Measurements from ENCODE around the gene E2F4.

E2F4 gene

GRCh38 chr16:67157892-67158635, 33.9 kb upstream of the E2F4 start:
- no peak for DNase-seq (ENCODE audit: low read depth)

DNA sequence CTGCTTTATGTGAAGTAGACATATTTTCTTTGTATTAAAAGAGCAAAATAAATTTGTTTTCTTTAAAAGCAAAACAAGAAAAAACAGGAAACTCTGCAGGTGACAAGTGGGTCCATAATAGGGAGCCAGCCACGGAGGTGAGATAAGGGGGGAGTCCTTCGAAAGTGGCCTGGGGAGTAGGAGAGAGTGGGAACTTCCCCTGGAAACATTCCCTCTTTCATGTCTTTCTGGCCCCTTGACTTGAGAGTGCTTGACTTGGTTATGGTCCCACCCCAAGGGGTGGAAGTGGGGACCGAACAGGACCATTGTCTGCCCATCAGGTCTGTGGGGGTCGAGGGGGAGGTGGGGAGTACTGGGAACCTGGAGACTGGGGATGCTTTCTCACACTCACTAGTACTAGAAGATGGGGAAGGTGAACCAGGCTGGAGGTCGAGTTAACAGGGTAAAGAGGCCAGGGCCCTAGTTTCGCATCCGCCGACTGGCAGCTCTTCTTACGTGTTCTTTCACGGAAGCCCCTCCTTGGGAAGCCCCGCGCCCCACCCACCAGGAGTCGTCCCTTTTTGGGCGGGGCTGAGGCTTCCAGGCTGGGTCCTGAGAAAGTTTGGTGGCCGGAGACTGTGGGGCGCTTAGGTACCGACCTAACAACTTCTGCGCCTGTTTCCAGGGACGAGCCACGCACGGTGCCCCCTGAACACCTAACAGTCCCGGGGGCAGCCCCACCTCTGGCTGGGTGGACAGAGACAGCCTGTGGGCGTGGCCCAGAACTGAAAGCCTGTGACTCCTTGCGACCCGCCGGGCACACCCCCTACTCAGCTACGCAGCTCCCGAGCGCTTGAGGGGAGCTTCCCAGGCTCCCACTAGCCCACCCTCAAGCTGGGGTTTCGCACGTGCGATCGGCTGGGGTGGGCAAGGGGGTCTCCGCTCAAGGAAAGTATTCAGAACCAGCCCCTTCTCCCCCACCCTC, 33.0 kb upstream of the E2F4 start:
- peak; percentile 51 for DNase-seq (ENCODE audit: low read depth)

GRCh38 chr16:67161595-67162058, 30.3 kb upstream of the E2F4 start:
- no peak for DNase-seq (ENCODE audit: low read depth)

GRCh38 chr16:67162506-67163163, 29.3 kb upstream of the E2F4 start:
- DNase-seq (ENCODE audit: low read depth): no peak

GRCh38 chr16:67163164-67163998, 28.6 kb upstream of the E2F4 start:
- DNase-seq (ENCODE audit: low read depth): no peak

DNA sequence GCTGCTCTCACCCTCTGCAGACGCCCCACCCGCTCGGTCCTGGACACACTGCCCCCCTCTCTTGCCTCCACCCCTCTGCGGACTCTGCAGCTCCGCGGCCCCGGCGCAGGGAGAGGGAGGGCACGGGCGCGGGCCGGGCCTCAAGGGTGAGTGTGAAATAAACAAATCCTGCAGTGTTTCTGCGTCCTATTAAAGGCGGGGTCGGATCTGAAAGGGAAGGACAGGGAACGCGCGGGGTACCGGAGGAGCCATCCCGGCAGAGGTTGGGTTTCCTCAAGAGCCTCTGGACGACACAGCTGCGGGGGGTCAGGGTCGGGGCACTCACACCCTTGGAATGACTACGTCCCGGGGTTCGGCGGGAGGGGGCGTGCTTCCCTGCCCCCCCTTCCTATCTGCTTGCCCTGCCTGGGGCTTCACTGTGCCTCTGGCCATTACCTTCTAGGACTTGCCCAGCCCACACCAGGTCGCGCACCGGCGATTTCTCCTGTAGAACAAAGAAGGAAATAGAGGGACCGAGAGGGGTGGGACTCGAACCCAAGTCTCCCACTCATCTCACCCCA, 27.9 kb upstream of the E2F4 start:
- no peak for DNase-seq (ENCODE audit: low read depth)

GRCh38 chr16:67164599-67165061, 27.3 kb upstream of the E2F4 start, which contains the start of gene HSF4:
TSS of gene HSF4 (plus strand) at chr16:67164745. CDS start at chr16:67164812, 67 bp downstream.
- no peak for DNase-seq (ENCODE audit: low read depth)

- DNase-seq (ENCODE audit: low read depth): no peak
Observed at GRCh38 chr16:67165121-67166078, 26.6 kb upstream of the E2F4 start.

DNA sequence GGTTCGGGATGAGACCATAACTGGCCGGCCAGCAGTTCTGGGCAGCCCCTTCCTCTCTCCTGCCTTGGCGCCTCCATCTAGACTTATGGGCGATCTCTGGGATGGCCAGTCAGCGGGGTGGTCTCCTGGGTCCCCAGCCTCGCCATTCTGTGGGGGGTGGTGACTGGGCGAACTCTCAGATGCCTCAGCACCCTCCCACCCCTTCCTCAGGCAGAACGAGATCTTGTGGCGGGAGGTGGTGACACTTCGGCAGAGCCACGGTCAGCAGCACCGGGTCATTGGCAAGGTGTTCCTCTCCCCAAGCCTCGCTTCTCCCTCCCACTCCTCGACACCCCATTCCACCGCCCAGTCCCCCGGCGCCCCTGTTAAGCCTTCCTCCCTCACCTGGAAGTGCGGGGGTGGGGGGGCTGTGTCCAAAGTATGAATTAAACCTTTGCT, 25.8 kb upstream of the E2F4 start:
- no peak for DNase-seq (ENCODE audit: low read depth)

GRCh38 chr16:67166598-67167168, 25.3 kb upstream of the E2F4 start:
- DNase-seq (ENCODE audit: low read depth): no peak

DNA sequence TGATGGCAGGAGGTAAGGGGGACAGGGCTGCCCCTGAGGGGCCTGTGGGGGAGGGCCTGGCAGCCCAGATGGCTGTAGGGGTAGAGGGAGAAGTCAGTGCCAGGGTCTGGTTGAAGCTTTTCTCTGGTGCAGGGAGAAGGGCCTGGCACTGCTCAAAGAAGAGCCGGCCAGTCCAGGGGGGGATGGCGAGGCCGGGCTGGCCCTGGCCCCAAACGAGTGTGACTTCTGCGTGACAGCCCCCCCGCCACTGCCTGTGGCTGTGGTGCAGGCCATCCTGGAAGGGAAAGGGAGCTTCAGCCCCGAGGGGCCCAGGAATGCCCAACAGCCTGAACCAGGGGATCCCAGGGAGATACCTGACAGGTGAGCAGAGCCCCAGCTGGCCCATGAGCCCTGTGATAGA, 24.4 kb upstream of the E2F4 start:
- no peak for DNase-seq (ENCODE audit: low read depth)

GRCh38 chr16:67169011-67169451, 22.9 kb upstream of the E2F4 start:
- no peak for DNase-seq (ENCODE audit: low read depth)

DNA sequence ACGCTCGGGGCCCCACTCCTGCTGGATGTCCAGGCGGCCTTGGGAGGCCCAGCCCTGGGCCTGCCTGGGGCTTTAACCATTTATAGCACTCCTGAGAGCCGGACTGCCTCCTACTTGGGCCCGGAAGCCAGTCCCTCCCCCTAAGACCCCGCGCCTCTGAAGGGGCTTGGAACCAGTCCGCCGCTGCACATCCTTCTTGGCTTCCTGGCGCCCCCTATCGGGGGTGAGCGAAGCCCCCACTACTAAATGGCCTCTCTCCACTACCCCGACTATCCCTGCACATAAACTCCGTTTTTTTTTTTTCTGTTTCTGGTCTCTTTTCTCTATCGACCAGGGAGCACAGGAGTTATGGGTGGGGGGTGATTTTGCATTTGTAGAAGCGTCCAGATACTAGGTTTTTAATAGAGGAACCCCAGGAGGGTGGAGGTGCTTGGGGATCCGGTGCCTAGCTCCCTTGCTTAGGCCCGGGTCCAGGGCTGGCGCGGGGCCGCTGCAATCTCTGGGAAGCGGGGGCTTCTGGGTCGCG, 22.2 kb upstream of the E2F4 start:
- DNase-seq (ENCODE audit: low read depth): no peak

DNA sequence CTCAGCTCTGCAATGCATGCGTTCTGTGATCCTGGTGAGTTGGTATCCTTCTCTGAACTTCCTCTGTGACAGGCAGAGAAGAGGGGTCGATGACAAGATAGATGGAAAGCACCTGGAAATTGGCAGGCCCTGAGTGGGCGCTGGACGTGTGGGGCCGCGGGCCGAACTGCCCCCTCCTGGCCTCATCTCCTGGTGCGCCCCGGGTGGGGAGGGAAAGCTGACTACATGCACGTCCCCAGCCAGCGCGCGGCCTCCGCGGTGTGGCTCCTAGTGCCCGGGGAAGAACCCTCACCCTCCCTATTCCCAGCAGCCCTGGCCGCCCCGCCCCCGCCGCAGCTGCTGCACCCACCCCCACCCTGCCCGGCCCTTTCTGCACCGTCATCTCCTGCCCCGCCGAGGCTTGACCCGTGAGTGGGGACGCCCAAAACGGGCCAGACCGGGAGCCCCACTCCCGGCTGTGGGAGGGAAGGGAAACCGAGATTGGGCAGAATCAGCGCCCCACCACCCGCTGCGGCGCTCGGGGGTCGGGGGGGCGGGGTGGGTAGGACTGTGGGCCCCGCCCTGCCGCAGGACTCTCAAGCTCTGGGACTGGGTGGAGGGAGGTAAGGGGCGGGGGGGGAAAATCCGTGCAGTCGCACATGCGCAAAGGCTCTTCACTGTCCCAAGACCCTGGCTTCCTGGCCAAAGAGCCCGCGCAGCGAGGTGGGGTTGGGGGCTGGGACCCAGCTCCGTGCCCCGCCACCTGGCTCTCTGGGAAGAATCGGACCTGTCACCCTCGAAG, 21.6 kb upstream of the E2F4 start, which contains the start of gene NOL3:
Gene NOL3 (plus strand): TSS at position 371 of the 781 bp plus-strand sequence.
- DNase-seq (ENCODE audit: low read depth): no peak

- DNase-seq (ENCODE audit: low read depth): no peak
Observed at GRCh38 chr16:67170949-67171649, 20.9 kb upstream of the E2F4 start.

- DNase-seq (ENCODE audit: low read depth): no peak
Observed at GRCh38 chr16:67173323-67173722, 18.6 kb upstream of the E2F4 start.
